K562 (cell line): Measurements from ENCODE around the gene GUCY2D. TPM values are rescaled to one million over a fixed set of nuclear protein-coding genes. Genes with fewer than 3 reads are reported as not detected.
A peak's percentile ranks its signal among the peaks of the same experiment; 100 is the strongest.

ENCODE experiments used
- BCOR ChIP-seq: fragments of 450-650 bp; IDR thresholded peaks from 2 replicates; pipeline ENCODE4 v1.6.1; 2016
- CREBBP ChIP-seq: IDR thresholded peaks from one replicate; pipeline ENCODE4 v1.6.1; 2012; ENCODE audit warnings: low read depth, mild to moderate bottlenecking, control low read depth, inconsistent platforms, low read length
- GABPB2 ChIP-seq: fragments of 250-450 bp; sonication (Bioruptor Pico); conservative IDR thresholded peaks from 2 replicates; pipeline ENCODE4 v1.5.1; 2021; ENCODE audit warnings: mild to moderate bottlenecking
- JUND ChIP-seq, 2 experiments: IDR thresholded peaks; 2 replicates in 1 of 2; 3 replicates in 1 of 2; pipeline ENCODE4 v1.6.1; 2011; ENCODE audit warnings: borderline replicate concordance in 2 of 2, low read depth in 2 of 2, low read length in 2 of 2, improper control_type of control experiment in 1 of 2, missing biosample characterization in 1 of 2, missing genetic modification characterization in 1 of 2, missing genetic modification reagents in 1 of 2
- KAT7 ChIP-seq: sonication (generic); formaldehyde crosslinking; IDR thresholded peaks from 2 replicates; pipeline ENCODE4 v1.8.0; 2022; ENCODE audit warnings: missing genetic modification reagents, mild to moderate bottlenecking, borderline replicate concordance
- MLX ChIP-seq, 2 experiments: fragments of 450-650 bp in 1 of 2; sonication (generic) in 1 of 2; formaldehyde crosslinking; conservative IDR thresholded peaks; 2 replicates each; pipeline versions ENCODE4 v1.4.0 to v1.8.1; 2020 to 2022; ENCODE audit warnings: mild to moderate bottlenecking in 1 of 2, missing genetic modification reagents in 1 of 2
- POLR2AphosphoS5 ChIP-seq: IDR thresholded peaks from 2 replicates; pipeline ENCODE4 v1.6.1; 2011; ENCODE audit warnings: mild to moderate bottlenecking, low read depth, low read length, moderate library complexity; ENCODE audit not compliant: control insufficient read depth, insufficient read depth
- POLR3A ChIP-seq: IDR thresholded peaks from 2 replicates; pipeline ENCODE4 v1.6.1; 2011; ENCODE audit warnings: borderline replicate concordance, mild to moderate bottlenecking, moderate library complexity; ENCODE audit not compliant: insufficient read length, insufficient read depth; ENCODE audit errors: extremely low read depth
- POLR3G ChIP-seq: IDR thresholded peaks from 2 replicates; pipeline ENCODE4 v1.6.1; 2011; ENCODE audit not compliant: insufficient read length, insufficient replicate concordance; ENCODE audit errors: extremely low read depth
- WHSC1 ChIP-seq: IDR thresholded peaks from one replicate; pipeline ENCODE4 v1.6.1; 2012; ENCODE audit warnings: low read length, control low read depth, inconsistent platforms
- ZNF224 ChIP-seq: sonication (generic); formaldehyde crosslinking; IDR thresholded peaks from 2 replicates; pipeline ENCODE4 v1.8.0; 2022; ENCODE audit warnings: mild to moderate bottlenecking, missing genetic modification reagents
- polyA plus RNA-seq, 8 experiments: library from polyadenylated mRNA; depleted of rRNA in 4 of 8; stranded (reverse) in 5 of 8; unstranded in 3 of 8; fragments of >200 nt; fragmentation: Nextera tagmentation in 2 of 8; fragmentation: Illumina TruSeq in 1 of 8; extraction: Ambion mirVana in 2 of 8; extraction: Trizol in 1 of 8; gene quantifications; 2 replicates each; pipeline versions ENCODE4 v1.2.1 to v1.2.3, GENCODE V29; 2011 to 2014; ENCODE audit warnings: inconsistent platforms in 1 of 8, missing spikeins in 1 of 8
- total RNA-seq, 7 experiments: library from RNA; depleted of rRNA in 6 of 7; stranded (reverse); fragments of >200 nt in 6 of 7; fragmentation: Illumina TruSeq in 2 of 7; extraction: Trizol in 2 of 7; gene quantifications; 2 replicates each; pipeline versions ENCODE4 v1.2.1 to v1.2.3, GENCODE V29; 2011 to 2021; ENCODE audit warnings: low replicate concordance in 1 of 7
- TF ChIP-seq, protein P1 (sequence below): fragments of 200-400 bp; formaldehyde crosslinking; IDR thresholded peaks from 2 replicates; pipeline ENCODE4 v1.6.1; 2017; ENCODE audit warnings: mild to moderate bottlenecking, low read depth, low read length, moderate library complexity
- TF ChIP-seq, protein P2 (sequence below): IDR thresholded peaks from 2 replicates; pipeline ENCODE4 v1.6.1; 2016; ENCODE audit warnings: missing genetic modification characterization, missing compliant biosample characterization
- TF ChIP-seq, protein P3 (sequence below): conservative IDR thresholded peaks from 2 replicates; pipeline ENCODE4 v1.6.1; 2011; ENCODE audit warnings: low read depth, mild to moderate bottlenecking, low read length; ENCODE audit not compliant: control insufficient read depth
- TF ChIP-seq, protein P4 (sequence below): IDR thresholded peaks from 2 replicates; pipeline ENCODE4 v1.6.1; 2014; ENCODE audit warnings: antibody characterized with exemption

Gene GUCY2D
- total and polyA plus RNA-seq, 9 of the 15 experiments (the other 6 are each of a cell fraction or from before 2014, with no cell fraction given): 0.05 TPM; not detected in 8

GRCh38 chr17:8052256-8053252 is 50.1 kb downstream of the GUCY2D start (continued):
- TF ChIP-seq, protein P1, sequence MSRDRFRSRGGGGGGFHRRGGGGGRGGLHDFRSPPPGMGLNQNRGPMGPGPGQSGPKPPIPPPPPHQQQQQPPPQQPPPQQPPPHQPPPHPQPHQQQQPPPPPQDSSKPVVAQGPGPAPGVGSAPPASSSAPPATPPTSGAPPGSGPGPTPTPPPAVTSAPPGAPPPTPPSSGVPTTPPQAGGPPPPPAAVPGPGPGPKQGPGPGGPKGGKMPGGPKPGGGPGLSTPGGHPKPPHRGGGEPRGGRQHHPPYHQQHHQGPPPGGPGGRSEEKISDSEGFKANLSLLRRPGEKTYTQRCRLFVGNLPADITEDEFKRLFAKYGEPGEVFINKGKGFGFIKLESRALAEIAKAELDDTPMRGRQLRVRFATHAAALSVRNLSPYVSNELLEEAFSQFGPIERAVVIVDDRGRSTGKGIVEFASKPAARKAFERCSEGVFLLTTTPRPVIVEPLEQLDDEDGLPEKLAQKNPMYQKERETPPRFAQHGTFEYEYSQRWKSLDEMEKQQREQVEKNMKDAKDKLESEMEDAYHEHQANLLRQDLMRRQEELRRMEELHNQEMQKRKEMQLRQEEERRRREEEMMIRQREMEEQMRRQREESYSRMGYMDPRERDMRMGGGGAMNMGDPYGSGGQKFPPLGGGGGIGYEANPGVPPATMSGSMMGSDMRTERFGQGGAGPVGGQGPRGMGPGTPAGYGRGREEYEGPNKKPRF: no peak
- TF ChIP-seq GABPB2 (CRISPR knock-in tag) (no peak), POLR3G (no peak), KAT7 (CRISPR knock-in tag) (no peak), POLR3A (no peak), ZNF224 (CRISPR knock-in tag) (no peak), WHSC1 (no peak), CREBBP (peak; percentile 95), MLX (CRISPR knock-in tag; conservative IDR thresholded peaks at IDR 0.05) (no peak), POLR2AphosphoS5 (no peak), BCOR (peak; percentile 27; the same call in 1 of the 2 replicates), JUND (IDR thresholded peaks at IDR 0.05; ENCODE audit: borderline replicate concordance, low read depth, low read length) (no peak), JUND (tag; IDR thresholded peaks at IDR 0.05; ENCODE audit: borderline replicate concordance, low read depth, low read length) (no peak)
- TF ChIP-seq, protein P2, sequence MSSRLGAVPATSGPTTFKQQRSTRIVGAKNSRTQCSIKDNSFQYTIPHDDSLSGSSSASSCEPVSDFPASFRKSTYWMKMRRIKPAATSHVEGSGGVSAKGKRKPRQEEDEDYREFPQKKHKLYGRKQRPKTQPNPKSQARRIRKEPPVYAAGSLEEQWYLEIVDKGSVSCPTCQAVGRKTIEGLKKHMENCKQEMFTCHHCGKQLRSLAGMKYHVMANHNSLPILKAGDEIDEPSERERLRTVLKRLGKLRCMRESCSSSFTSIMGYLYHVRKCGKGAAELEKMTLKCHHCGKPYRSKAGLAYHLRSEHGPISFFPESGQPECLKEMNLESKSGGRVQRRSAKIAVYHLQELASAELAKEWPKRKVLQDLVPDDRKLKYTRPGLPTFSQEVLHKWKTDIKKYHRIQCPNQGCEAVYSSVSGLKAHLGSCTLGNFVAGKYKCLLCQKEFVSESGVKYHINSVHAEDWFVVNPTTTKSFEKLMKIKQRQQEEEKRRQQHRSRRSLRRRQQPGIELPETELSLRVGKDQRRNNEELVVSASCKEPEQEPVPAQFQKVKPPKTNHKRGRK (tag): 0 out of 2 replicates have a peak, but pooled peaks have one; percentile 25
- TF ChIP-seq, protein P3, sequence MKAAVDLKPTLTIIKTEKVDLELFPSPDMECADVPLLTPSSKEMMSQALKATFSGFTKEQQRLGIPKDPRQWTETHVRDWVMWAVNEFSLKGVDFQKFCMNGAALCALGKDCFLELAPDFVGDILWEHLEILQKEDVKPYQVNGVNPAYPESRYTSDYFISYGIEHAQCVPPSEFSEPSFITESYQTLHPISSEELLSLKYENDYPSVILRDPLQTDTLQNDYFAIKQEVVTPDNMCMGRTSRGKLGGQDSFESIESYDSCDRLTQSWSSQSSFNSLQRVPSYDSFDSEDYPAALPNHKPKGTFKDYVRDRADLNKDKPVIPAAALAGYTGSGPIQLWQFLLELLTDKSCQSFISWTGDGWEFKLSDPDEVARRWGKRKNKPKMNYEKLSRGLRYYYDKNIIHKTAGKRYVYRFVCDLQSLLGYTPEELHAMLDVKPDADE: no peak
- TF ChIP-seq, protein P4, sequence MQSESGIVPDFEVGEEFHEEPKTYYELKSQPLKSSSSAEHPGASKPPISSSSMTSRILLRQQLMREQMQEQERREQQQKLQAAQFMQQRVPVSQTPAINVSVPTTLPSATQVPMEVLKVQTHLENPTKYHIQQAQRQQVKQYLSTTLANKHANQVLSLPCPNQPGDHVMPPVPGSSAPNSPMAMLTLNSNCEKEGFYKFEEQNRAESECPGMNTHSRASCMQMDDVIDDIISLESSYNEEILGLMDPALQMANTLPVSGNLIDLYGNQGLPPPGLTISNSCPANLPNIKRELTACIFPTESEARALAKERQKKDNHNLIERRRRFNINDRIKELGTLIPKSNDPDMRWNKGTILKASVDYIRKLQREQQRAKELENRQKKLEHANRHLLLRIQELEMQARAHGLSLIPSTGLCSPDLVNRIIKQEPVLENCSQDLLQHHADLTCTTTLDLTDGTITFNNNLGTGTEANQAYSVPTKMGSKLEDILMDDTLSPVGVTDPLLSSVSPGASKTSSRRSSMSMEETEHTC: no peak
